ENCODE data around the gene NGLY1.

NGLY1 gene, protein sequence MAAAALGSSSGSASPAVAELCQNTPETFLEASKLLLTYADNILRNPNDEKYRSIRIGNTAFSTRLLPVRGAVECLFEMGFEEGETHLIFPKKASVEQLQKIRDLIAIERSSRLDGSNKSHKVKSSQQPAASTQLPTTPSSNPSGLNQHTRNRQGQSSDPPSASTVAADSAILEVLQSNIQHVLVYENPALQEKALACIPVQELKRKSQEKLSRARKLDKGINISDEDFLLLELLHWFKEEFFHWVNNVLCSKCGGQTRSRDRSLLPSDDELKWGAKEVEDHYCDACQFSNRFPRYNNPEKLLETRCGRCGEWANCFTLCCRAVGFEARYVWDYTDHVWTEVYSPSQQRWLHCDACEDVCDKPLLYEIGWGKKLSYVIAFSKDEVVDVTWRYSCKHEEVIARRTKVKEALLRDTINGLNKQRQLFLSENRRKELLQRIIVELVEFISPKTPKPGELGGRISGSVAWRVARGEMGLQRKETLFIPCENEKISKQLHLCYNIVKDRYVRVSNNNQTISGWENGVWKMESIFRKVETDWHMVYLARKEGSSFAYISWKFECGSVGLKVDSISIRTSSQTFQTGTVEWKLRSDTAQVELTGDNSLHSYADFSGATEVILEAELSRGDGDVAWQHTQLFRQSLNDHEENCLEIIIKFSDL

GRCh38 chr3:25782938-25783660 lies at the start of gene NGLY1:
TSS of gene NGLY1 (minus strand) at chr3:25783443. CDS start at chr3:25783390, 53 bp downstream.
- peak; percentile 63 to 82 for DNase-seq (ENCODE audit: low read depth in 2 of 2)

GRCh38 chr3:25831578-25831977 lies 48.3 kb upstream of the NGLY1 start:
- DNase-seq (ENCODE audit: low read depth in 2 of 2), result no peak

GRCh38 chr3:25830373-25831280 lies 47.4 kb upstream of the NGLY1 start:
- DNase-seq (ENCODE audit: low read depth in 2 of 2), result no peak

GRCh38 chr3:25826510-25826909 lies 43.3 kb upstream of the NGLY1 start:
- DNase-seq (ENCODE audit: low read depth in 2 of 2), result no peak

DNA sequence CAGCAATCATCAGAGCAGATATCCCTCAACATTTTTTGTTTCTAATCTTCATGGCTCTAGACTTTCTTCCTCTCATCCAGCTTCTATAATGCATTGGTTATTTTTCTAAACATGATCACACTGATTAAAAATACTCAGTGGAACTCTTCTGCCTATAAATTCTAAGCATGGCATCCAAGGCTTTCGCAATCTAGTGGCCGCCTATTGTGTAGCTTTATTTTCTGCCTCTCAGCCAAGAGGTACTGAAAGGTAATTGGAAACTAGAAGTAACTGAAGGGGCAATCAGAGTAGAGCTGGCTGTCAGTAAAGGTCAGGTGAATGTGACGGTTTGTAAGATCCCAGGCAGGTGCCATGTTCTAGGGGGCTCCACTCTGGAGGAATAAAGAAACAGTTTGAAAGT lies 40.1 kb upstream of the NGLY1 start:
- no peak for DNase-seq (ENCODE audit: low read depth in 2 of 2)

DNA sequence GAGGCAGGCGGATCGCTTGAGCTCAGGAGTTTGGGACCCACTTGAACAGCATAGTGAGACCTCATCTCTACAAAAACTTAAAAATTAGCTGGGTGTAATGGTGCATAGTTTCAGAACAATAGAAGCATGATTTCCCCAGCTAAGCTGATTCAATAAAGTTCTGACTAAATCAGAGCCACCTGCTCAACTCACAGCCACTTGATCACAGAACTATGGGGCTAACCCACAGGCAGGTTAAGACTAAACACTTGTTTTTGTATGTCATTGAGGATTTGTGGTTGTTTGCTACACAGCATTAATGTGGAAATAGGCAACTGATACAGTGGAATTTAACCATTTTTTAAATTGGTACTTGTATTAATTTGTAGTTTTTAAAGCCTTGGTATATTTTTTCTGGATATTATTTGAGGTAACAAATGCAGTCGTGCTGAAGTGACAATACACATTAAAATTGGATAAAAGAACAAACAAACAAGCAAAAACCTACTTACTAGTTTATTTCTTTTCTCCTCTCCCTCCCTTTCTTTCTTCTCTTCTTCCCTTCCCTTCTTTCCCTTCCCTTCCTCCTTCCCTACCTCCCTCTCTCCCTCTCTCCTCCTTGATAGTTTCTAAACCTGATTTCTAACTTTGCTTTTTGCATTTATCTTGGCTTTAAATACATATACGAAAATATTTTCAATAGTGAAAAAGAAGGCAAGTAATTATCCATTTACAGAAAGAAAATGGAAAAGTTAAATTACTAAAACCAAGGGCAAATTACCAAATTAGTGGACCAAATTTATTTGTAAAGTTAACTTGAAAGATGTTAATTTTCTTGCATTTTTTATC lies 38.7 kb upstream of the NGLY1 start:
- no peak for DNase-seq (ENCODE audit: low read depth in 2 of 2)

DNA sequence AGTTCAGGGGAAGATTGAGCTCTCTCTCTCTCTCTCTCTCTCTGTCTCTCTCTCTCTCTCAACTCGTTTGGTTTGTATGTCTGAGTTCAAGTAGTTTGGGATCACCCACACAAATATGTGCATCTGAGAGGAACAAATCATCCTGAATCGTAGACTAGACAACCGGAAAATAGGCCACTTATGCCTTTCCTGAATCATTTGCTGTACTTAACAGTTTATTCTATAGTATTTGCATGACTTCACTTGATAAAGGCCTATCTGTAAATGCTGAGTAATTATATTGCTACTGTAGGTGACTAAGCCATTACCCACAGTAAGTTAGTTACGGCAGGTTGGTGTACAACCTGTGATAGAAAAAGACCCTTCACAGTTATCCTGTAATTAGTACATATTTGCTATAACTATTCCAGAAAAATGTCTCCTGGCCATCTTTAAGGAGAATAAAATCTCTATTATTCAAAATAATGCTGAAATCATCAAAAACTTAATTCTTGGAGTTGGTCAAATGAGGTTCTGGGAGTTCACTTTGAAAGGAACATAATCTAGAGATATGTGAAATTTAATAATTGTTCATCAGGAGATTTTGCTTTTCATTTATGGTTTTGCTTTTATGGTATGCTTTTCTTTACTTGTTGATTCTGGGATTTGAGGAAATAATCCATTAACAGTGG lies 37.7 kb upstream of the NGLY1 start:
- no peak for DNase-seq (ENCODE audit: low read depth in 2 of 2)

GRCh38 chr3:25820366-25820765 lies 37.1 kb upstream of the NGLY1 start:
- DNase-seq (ENCODE audit: low read depth in 2 of 2), result no peak

DNA sequence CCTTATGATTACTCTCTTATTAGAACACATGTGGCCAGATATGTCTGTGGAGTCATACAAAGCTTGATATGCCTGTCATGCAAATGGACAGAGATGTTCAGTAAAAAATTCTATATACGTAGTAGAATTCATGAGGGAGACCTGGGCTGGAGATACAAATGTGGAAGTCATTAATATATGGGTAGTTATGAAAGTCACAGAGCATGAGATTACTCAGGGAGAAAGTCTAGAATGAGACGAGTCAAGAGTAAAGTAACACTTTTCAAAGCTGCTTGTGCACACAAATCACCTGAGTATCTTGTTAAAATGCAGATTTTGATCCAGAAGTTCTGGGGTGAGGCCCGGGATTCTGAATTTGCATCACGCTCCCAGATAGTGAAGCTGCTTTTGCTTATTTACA lies 35.1 kb upstream of the NGLY1 start:
- no peak for DNase-seq (ENCODE audit: low read depth in 2 of 2)

DNA sequence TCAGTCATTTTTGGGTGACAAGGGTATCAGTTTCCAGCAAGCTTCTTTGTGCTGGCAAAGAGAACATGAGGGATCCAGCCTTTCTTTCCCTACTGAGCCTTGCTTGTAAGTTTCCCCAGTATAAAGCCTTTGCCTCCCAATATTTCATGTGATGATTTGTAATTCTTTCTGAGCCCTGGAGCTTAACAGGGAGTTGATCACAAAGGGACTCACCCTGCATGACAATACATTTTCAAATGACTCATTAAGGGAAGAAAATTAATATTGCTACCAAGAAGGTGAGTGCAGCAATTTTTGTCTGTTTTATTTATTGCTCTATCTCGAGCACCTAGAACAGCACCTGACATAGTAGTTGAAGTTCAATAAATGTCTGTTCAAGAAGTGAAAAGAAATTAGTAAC lies 34.4 kb upstream of the NGLY1 start:
- no peak for DNase-seq (ENCODE audit: low read depth in 2 of 2)

DNA sequence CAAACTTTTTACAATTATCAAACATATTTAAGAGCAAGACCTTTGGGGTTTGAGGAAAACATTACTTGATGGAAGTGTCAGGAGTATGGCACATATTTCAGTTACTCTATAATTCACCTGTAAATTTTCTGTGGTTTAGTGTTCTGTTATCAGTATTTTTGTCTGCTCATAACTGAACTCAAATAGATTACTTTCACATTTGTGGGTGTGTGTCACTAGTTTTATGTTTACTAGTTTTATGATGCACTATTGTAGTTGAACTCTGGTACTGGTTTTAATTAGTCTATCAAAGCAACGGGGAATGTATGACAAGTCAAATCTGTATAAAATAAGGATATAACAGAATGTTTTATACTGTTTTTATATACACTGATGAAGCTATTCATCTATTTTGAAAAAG lies 33.9 kb upstream of the NGLY1 start:
- DNase-seq (ENCODE audit: low read depth in 2 of 2), result no peak

GRCh38 chr3:25812644-25813043 lies 29.4 kb upstream of the NGLY1 start:
- no peak for DNase-seq (ENCODE audit: low read depth in 2 of 2)

- DNase-seq (ENCODE audit: low read depth in 2 of 2), result no peak
Measured at GRCh38 chr3:25804676-25805075, 21.4 kb upstream of the NGLY1 start.

DNA sequence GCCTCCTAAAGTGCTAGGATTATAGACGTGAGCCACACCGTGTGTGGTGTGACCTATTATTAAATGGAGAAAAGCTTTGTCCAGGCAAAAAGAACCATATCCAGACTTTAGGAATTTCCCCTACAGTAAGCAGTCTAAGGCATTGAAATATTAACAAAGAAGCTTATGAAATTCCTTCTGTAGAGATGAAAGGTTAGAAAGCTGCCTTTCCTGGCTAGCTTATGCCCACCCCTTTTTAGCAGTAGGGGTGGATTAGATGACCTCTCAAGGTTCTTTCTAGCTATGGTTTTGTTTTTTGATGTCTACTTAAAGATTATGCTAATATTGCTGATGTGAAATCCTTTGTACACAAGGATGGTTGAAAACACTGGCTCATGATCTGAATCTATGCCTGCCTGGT lies 20.6 kb upstream of the NGLY1 start:
- no peak for DNase-seq (ENCODE audit: low read depth in 2 of 2)

GRCh38 chr3:25801786-25802185 lies 18.5 kb upstream of the NGLY1 start:
- no peak for DNase-seq (ENCODE audit: low read depth in 2 of 2)

GRCh38 chr3:25789596-25790556 lies 6.6 kb upstream of the NGLY1 start, which contains the start of gene OXSM:
TSS of gene OXSM (plus strand) at chr3:25790090. CDS start at chr3:25791021, 931 bp downstream.
- DNase-seq (ENCODE audit: low read depth in 2 of 2), result peak; percentile 92

DNA sequence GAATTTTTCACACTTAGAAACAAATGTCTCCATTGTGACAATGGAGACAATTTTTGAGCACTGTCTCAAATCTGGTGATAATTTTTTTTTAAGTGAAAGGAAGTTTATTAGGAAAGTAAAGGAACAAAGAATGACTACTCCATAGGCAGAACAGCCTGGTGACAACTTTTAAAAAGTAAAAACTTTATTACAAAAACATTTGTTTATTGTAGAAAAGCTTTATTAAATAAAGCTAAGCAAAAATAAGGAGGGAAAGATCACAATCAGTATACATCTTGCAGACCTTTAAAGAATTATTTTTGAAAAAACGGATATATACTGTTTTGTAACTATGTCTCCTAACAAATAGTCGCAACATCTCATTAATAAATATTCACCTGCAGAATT lies 6.0 kb upstream of the NGLY1 start:
- DNase-seq (ENCODE audit: low read depth in 2 of 2), result no peak

GRCh38 chr3:25787689-25788088 lies 4.4 kb upstream of the NGLY1 start:
- DNase-seq (ENCODE audit: low read depth in 2 of 2), result no peak

- no peak for DNase-seq (ENCODE audit: low read depth in 2 of 2)
Measured at GRCh38 chr3:25785826-25786225, 2.6 kb upstream of the NGLY1 start.
